NCI-H446 (cell line): ENCODE data around the gene ACER2.

Experiments
- DNase-seq, 2 experiments: peaks; one replicate each; lab custom pipeline; 2025; lab: John Stamatoyannopoulos, UW

Gene ACER2

GRCh38 chr9:19486803-19487202 lies 78.0 kb downstream of the ACER2 start:
- DNase-seq: no peak

GRCh38 chr9:19488721-19489120 lies 79.9 kb downstream of the ACER2 start:
- no peak for DNase-seq

- no peak for DNase-seq
These were observed 81.5 kb downstream of the ACER2 start for GRCh38 chr9:19490269-19490668.

- DNase-seq: no peak
These were observed 82.0 kb downstream of the ACER2 start for GRCh38 chr9:19490828-19491227.

- DNase-seq: no peak
These were observed 84.0 kb downstream of the ACER2 start for GRCh38 chr9:19492775-19493173.

- peak; percentile 78 to 88 for DNase-seq
These were observed 84.5 kb downstream of the ACER2 start for GRCh38 chr9:19493174-19493811.

- no peak for DNase-seq
These were observed 85.1 kb downstream of the ACER2 start for GRCh38 chr9:19493876-19494275.

GRCh38 chr9:19495186-19496028 lies 86.6 kb downstream of the ACER2 start:
- no peak for DNase-seq

- DNase-seq: no peak
These were observed 87.7 kb downstream of the ACER2 start for GRCh38 chr9:19496321-19497050.

- DNase-seq: no peak
These were observed 88.5 kb downstream of the ACER2 start for GRCh38 chr9:19497276-19497675.

GRCh38 chr9:19498015-19498414 lies 89.2 kb downstream of the ACER2 start:
- DNase-seq: no peak
